HCT116 (cell line): ENCODE results near the gene NDUFS2.

Experiments
- CEBPB ChIP-seq: IDR thresholded peaks from 2 replicates; pipeline ENCODE4 v1.6.1; 2012; ENCODE audit warnings: low read depth
- CTCF ChIP-seq, 3 experiments: fragments of 200-600 bp in 1 of 3; sonication (generic) in 1 of 3; IDR thresholded peaks in 2 of 3; conservative IDR thresholded peaks in 1 of 3; 2 replicates each; pipeline ENCODE4 v1.5.1; 2012 to 2017; ENCODE audit warnings: low read depth in 2 of 3, low read length in 2 of 3, antibody characterized with exemption in 1 of 3, borderline replicate concordance in 1 of 3, control low read depth in 1 of 3, mild to moderate bottlenecking in 1 of 3, mixed read lengths in 1 of 3, mixed run types in 1 of 3, moderate library complexity in 1 of 3; ENCODE audit not compliant: insufficient read depth in 1 of 3
- EZH2 ChIP-seq: fragments of 200-600 bp; sonication (generic); IDR thresholded peaks from 2 replicates; pipeline ENCODE4 v1.6.1; 2017; ENCODE audit warnings: antibody characterized with exemption, mixed run types
- FOSL1 ChIP-seq: IDR thresholded peaks from 2 replicates; pipeline ENCODE4 v1.6.1; 2012; ENCODE audit warnings: low read depth
- POLR2A ChIP-seq: IDR thresholded peaks from 2 replicates; pipeline ENCODE4 v1.7.0; 2011; ENCODE audit warnings: borderline replicate concordance; ENCODE audit not compliant: insufficient read depth, insufficient read length; ENCODE audit errors: extremely low read depth
- POLR2AphosphoS5 ChIP-seq: IDR thresholded peaks from 2 replicates; pipeline ENCODE4 v1.6.1; 2011; ENCODE audit warnings: mild to moderate bottlenecking, low read depth, low read length, moderate library complexity
- RAD21 ChIP-seq: IDR thresholded peaks from 2 replicates; pipeline ENCODE4 v1.6.1; 2012; ENCODE audit warnings: low read depth, mild to moderate bottlenecking
- SRF ChIP-seq: IDR thresholded peaks from 2 replicates; pipeline ENCODE4 v1.6.1; 2012; ENCODE audit warnings: low read depth
- TF ChIP-seq, protein P1 (sequence below): IDR thresholded peaks from 2 replicates; pipeline ENCODE4 v1.6.1; 2012; ENCODE audit warnings: low read depth
- TF ChIP-seq, protein P2 (sequence below): IDR thresholded peaks from 2 replicates; pipeline ENCODE4 v1.6.1; 2012

DNA sequence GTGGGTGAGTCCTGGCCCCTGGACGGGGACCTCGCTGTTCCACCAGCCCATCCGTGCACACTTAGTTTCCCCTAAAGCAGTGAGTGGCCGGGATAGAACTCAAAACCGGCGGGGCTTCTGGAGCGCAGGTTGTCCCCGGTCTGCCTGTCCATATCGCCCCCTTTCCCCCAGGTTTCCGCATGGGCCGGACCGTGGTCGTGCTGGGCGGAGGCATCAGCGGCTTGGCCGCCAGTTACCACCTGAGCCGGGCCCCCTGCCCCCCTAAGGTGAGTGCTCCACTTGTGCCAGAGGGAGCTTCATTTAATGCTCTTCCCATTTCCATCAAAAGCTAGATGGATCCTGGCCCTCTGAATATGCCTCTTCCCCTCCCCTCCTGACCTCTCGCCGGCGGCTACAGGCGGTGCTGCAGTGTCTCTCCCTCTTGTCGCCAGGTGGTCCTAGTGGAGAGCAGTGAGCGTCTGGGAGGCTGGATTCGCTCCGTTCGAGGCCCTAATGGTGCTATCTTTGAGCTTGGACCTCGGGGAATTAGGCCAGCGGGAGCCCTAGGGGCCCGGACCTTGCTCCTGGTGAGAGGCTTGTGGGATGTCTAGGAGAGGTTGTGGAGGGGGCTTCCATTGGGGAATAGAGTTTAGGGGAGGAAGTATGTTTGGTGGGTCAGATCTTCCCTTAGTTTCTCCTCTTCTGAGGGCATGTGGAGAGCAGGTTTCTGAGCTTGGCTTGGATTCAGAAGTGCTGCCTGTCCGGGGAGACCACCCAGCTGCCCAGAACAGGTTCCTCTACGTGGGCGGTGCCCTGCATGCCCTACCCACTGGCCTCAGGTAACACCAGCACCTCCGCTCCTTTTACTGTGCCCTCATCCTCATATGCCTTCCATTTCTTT lies 35.3 kb upstream of the NDUFS2 start:
- no peak for TF ChIP-seq CTCF (IDR thresholded peaks at IDR 0.05 in 2 of 3, conservative IDR thresholded peaks at IDR 0.05 in 1 of 3; ENCODE audit: borderline replicate concordance in 1 of 3, insufficient read depth in 1 of 3, low read depth in 2 of 3, low read length in 2 of 3)
- TF ChIP-seq EZH2, result no peak
- TF ChIP-seq, protein P1, sequence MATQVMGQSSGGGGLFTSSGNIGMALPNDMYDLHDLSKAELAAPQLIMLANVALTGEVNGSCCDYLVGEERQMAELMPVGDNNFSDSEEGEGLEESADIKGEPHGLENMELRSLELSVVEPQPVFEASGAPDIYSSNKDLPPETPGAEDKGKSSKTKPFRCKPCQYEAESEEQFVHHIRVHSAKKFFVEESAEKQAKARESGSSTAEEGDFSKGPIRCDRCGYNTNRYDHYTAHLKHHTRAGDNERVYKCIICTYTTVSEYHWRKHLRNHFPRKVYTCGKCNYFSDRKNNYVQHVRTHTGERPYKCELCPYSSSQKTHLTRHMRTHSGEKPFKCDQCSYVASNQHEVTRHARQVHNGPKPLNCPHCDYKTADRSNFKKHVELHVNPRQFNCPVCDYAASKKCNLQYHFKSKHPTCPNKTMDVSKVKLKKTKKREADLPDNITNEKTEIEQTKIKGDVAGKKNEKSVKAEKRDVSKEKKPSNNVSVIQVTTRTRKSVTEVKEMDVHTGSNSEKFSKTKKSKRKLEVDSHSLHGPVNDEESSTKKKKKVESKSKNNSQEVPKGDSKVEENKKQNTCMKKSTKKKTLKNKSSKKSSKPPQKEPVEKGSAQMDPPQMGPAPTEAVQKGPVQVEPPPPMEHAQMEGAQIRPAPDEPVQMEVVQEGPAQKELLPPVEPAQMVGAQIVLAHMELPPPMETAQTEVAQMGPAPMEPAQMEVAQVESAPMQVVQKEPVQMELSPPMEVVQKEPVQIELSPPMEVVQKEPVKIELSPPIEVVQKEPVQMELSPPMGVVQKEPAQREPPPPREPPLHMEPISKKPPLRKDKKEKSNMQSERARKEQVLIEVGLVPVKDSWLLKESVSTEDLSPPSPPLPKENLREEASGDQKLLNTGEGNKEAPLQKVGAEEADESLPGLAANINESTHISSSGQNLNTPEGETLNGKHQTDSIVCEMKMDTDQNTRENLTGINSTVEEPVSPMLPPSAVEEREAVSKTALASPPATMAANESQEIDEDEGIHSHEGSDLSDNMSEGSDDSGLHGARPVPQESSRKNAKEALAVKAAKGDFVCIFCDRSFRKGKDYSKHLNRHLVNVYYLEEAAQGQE, result no peak
- no peak for TF ChIP-seq POLR2AphosphoS5
- TF ChIP-seq, protein P2, sequence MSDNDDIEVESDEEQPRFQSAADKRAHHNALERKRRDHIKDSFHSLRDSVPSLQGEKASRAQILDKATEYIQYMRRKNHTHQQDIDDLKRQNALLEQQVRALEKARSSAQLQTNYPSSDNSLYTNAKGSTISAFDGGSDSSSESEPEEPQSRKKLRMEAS, result no peak
- no peak for TF ChIP-seq SRF
- no peak for TF ChIP-seq CEBPB
- no peak for TF ChIP-seq FOSL1
- TF ChIP-seq RAD21, result no peak
- no peak for TF ChIP-seq POLR2A
